Measurements from ENCODE around the gene ALPG. TPM values are rescaled to one million over a fixed set of nuclear protein-coding genes. Genes with fewer than 3 reads are reported as not detected.

The ALPG gene
- total and polyA plus RNA-seq, 2 donors (not counting 3 experiments of a cell fraction or from before 2014, with no cell fraction given) = not detected

DNA sequence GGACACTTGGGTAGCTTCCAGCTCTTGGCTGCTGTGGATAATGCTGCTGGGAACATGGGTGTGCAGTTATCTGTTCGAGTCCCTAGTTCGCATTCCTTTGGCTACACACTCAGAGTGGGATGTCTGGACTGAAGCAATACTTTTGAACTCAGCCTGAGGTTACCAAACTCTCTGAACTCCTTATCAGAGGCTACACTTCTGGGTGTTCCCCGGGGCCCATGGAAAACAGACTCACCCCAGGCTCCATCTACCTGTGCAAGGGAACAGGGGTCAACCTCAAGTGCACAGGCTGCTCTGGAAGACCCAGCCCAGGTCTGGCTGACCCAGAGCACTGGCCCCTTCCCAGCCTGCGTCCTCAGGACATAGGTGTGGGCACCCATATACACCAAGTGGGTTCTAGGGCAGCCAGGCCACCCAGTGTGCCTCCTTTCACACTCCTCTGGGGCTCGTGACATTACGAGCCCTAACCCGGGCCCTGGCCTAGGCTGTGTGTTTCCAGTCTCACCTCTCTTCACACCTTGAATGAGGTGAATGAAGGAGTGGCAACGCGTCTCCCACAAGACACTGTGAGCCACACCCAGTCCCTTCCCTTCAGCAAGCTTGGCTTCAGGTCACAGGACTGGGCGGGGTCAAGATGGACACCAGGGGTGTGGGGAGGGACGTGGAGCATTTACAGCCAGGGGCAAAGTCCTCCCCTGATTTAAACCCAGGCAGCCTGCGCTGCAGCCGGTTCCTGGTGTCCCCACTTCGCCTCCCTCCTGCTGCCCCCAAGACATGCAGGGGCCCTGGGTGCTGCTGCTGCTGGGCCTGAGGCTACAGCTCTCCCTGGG is 49.0 kb downstream of the ALPG start, which contains the start of gene ALPI:
ALPI (plus strand) TSS at position 728 of the 830 bp plus-strand sequence; CDS start at position 775, 47 bp downstream.
- Histone ChIP-seq H3K9me1 (replicated peaks; ENCODE audit: control insufficient read depth, extremely low read depth, insufficient read depth, low read length) (no peaks in the 10 kb centered on the region), H4K20me1 (replicated peaks; ENCODE audit: control insufficient read depth, extremely low read depth, insufficient read depth, low read length) (no peaks in the 10 kb centered on the region), H3K27ac (ENCODE audit: insufficient read depth, low read depth, low read length) (no peak within 1 kb of the TSS), H3K4me2 (ENCODE audit: insufficient read depth, low read length) (no peak within 1 kb of the TSS), H3K36me3 (ENCODE audit: control insufficient read depth in 2 of 2, extremely low read depth in 1 of 2, insufficient read depth in 2 of 2, low read length in 2 of 2) (no peaks in the 10 kb centered on the region), H3K4me3 (replicated peaks in 1 of 3; ENCODE audit: insufficient read depth in 1 of 3, low read depth in 1 of 3, low read length in 3 of 3) (no peak within 1 kb of the TSS), H3K9ac (replicated peaks; ENCODE audit: extremely low read depth, insufficient read depth, low read length) (no peak within 1 kb of the TSS), H3K79me2 (ENCODE audit: control insufficient read depth, insufficient read depth, low read length) (no peaks in the 10 kb centered on the region), H3K27me3 (ENCODE audit: control insufficient read depth in 2 of 2, insufficient read depth in 2 of 2, low read length in 2 of 2) (peaks cover 4 to 8% of the 10 kb centered on the region in 2 experiments), H3K9me3 (replicated peaks; ENCODE audit: control insufficient read depth, insufficient read depth, low read length) (no peaks in the 10 kb centered on the region), H3K4me1 (ENCODE audit: control insufficient read depth, extremely low read depth, insufficient read depth, low read length) (no peaks in the 10 kb centered on the region), H2AFZ (ENCODE audit: low read depth, low read length) (no peak within 1 kb of the TSS)
- CTCF ChIA-PET = no interaction called here
- DNase-seq (ENCODE audit: low read depth, low spot score) (no peak), FAIRE-seq (no peak)
- dilution Hi-C loops (cut with MboI; ENCODE audit: extremely low pct_ligation_motif_present, low sequenced_read_pairs) = no loop called here
- intact Hi-C loops (cut with micrococcal nuclease) = no loop called here
- POLR2A ChIA-PET = no interaction called here
- TF ChIP-seq POLR2AphosphoS5 (IDR thresholded peaks at IDR 0.05; ENCODE audit: insufficient read depth, low read depth, low read length) (no peak), MYC (IDR thresholded peaks at IDR 0.05; ENCODE audit: low read depth, low read length) (no peak), CTCF (IDR thresholded peaks at IDR 0.05; ENCODE audit: extremely low read depth in 1 of 2, insufficient read depth in 1 of 2, low read depth in 1 of 2, low read length in 2 of 2) (no peak), MAX (IDR thresholded peaks at IDR 0.05; ENCODE audit: insufficient read depth, insufficient read length) (no peak), GATA2 (IDR thresholded peaks at IDR 0.05; ENCODE audit: insufficient read depth, insufficient read length, low read depth, low read length) (no peak), POLR2A (IDR thresholded peaks at IDR 0.05; ENCODE audit: low read depth, low read length) (no peak), FOS (IDR thresholded peaks at IDR 0.05; ENCODE audit: borderline replicate concordance, insufficient read depth, low read length) (no peak), EZH2 (IDR thresholded peaks at IDR 0.05; ENCODE audit: borderline replicate concordance, low read depth, low read length, severe bottlenecking) (no peak), JUN (IDR thresholded peaks at IDR 0.05; ENCODE audit: borderline replicate concordance, insufficient read depth, insufficient read length, low read depth) (no peak)
- no TSS peak for BruUV-seq (replicated peaks)

Data from endothelial cell of umbilical vein (primary cell).